Rectal smooth muscle tissue (tissue), 1 donor: Measurements from ENCODE around the gene PSAPL1.

Experiments
- H3K27ac ChIP-seq: one replicate; pipeline ENCODE4 v1.7.0; 2013; ENCODE audit warnings: low read depth, low read length, inconsistent platforms
- H3K27me3 ChIP-seq: one replicate; pipeline ENCODE4 v1.7.0; 2013; ENCODE audit warnings: low read length; ENCODE audit not compliant: control insufficient read depth, insufficient read depth
- H3K36me3 ChIP-seq: one replicate; pipeline ENCODE4 v1.7.0; 2013; ENCODE audit warnings: low read length; ENCODE audit not compliant: control insufficient read depth, insufficient read depth
- H3K4me1 ChIP-seq: one replicate; pipeline ENCODE4 v1.7.0; 2013; ENCODE audit warnings: low read length; ENCODE audit not compliant: control insufficient read depth, insufficient read depth
- H3K4me3 ChIP-seq: one replicate; pipeline ENCODE4 v1.7.0; 2013; ENCODE audit warnings: low read length
- H3K9ac ChIP-seq: one replicate; pipeline ENCODE4 v1.7.0; 2013; ENCODE audit warnings: low read length

PSAPL1 gene

GRCh38 chr4:7396186-7396910, 38.4 kb downstream of the PSAPL1 start:
- Histone ChIP-seq H3K9ac (no peak overlapping the region), H3K4me3 (no peak overlapping the region), H3K4me1 (peaks cover 4% of the 10 kb centered on the region), H3K27ac (no peak overlapping the region), H3K27me3 (no peaks in the 10 kb centered on the region), H3K36me3 (no peaks in the 10 kb centered on the region)

DNA sequence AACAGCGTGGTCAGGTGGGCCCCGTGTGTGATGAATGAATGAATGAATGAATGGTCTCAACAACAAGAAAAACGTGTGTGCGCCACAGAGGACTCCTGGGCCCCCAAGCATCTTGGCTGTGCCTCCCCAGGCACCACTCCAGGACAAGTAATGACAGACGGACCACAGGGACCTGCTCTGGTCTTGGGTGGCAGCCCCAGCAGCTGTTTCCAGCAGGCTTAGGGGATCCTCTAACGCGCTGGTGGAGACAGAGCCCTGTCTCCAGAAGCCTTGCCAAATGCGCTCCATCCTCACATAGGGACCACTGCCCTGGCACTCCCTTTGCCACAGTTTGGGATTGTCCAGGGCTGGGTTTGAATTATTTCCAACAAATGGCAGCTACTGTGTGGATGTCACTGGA, 39.1 kb downstream of the PSAPL1 start:
- H3K27me3 ChIP-seq, result no peaks in the 10 kb centered on the region
- peaks cover 4% of the 10 kb centered on the region for H3K4me1 ChIP-seq
- H3K4me3 ChIP-seq, result no peak overlapping the region
- H3K27ac ChIP-seq, result no peak overlapping the region
- no peak overlapping the region for H3K9ac ChIP-seq
- H3K36me3 ChIP-seq, result no peaks in the 10 kb centered on the region

GRCh38 chr4:7394681-7395451, 39.9 kb downstream of the PSAPL1 start:
- H3K27ac ChIP-seq, result no peak overlapping the region
- no peaks in the 10 kb centered on the region for H3K27me3 ChIP-seq
- H3K36me3 ChIP-seq, result no peaks in the 10 kb centered on the region
- peaks cover 4% of the 10 kb centered on the region for H3K4me1 ChIP-seq
- H3K9ac ChIP-seq, result no peak overlapping the region
- H3K4me3 ChIP-seq, result no peak overlapping the region

DNA sequence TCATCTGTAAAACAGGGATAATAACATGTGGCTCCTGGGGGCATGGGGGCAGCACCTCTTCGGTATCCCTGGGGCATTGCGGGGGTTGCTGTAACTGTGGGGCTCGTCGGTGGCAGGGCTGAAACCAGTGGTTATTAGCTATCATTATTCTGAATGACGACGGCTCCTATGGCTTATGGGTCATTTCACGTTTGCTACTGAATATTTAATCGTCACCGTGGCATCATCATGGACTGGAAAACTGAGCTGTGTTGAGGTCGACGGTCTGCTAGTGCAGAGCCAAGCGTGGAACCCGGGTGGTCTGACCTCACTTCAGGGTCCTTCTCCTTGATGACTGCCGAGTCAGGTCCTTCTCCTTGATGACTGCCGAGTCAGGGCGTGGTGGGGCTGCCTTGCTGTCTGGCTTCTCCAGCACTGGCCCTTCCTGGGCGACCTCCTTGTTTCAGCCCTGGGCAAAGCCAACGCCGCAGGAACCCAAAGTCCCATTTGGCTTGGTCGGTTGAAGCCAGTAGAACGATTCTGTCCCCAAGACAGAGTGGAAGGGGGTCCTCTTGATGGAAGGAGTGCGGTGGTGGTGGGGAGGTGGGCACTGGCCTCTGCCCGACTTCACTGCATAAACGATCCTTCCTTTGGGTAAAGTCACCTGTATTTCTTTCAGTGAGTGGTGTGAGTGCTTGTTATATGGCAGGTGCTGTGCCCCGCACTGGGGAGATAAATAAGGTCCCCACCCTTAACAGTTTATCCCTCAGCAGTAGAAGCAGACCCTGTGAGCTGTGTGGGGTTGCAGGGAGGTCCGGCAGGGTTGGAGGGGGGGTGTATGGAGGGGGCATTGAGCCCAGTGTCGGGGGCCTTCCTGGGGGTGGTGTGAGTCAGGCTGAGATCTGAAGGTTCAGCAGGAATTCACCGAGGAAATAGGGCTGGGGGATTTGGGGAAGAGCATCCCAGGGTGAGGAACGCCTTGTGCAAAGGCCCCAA, 40.8 kb downstream of the PSAPL1 start:
- H3K9ac ChIP-seq, result no peak overlapping the region
- no peak overlapping the region for H3K4me3 ChIP-seq
- H3K27me3 ChIP-seq, result no peaks in the 10 kb centered on the region
- H3K36me3 ChIP-seq, result no peaks in the 10 kb centered on the region
- no peak overlapping the region for H3K27ac ChIP-seq
- H3K4me1 ChIP-seq, result peaks cover 4% of the 10 kb centered on the region

DNA sequence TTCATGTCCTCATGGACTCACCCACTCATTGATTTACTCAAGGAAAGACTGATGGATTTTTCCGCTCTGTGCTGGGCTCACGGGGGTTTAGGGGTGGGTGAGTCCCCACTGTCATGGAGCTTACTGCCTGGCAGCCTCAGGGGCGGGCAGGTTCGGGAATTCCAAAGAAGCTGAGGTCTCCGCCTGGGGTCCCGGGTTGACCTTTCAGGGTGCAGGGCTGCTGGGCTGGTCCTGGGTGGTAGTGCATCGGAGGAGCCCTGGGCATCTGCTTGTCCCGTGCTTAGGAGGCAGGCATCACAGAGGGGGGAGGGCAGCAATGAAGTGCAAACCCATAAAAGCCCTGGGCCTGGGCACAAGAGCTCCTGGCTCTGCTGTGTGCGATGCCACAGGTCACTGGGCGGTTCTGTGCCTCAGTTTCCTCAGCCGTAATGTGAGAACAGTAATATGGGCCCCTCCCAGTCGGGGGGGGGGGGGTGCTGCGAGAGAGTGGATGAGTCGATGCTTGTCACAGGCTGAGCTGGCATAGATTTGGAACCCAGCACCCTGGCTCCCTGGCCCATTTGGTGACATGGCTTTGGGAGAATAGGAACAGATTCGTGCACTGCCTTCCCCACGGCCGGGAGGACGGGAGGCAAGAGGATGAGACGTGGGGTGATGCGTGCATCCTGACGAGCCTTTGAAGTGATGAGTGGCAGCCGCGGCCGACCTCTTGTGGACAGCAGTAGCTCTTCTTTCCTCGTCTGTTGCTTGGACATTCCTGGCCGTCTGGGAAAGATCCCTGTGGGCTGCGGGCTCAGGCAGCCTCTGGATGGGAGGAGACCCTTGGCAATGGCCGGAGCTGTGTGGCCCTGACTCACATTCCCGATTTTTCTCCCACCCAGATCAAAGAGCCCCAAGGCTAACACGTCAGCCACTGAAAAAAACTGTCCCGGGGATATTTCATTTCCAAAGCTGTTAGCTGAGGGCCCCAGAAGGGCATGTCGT, 42.0 kb downstream of the PSAPL1 start:
- no peaks in the 10 kb centered on the region for H3K27me3 ChIP-seq
- H3K27ac ChIP-seq, result no peak overlapping the region
- no peak overlapping the region for H3K4me3 ChIP-seq
- H3K36me3 ChIP-seq, result no peaks in the 10 kb centered on the region
- H3K9ac ChIP-seq, result no peak overlapping the region
- peaks cover 3% of the 10 kb centered on the region for H3K4me1 ChIP-seq

GRCh38 chr4:7391637-7392437, 42.9 kb downstream of the PSAPL1 start:
- Histone ChIP-seq H3K4me1 (no peaks in the 10 kb centered on the region), H3K27me3 (no peaks in the 10 kb centered on the region), H3K27ac (no peak overlapping the region), H3K4me3 (no peak overlapping the region), H3K36me3 (no peaks in the 10 kb centered on the region), H3K9ac (no peak overlapping the region)

- Histone ChIP-seq H3K4me1 (no peaks in the 10 kb centered on the region), H3K36me3 (no peaks in the 10 kb centered on the region), H3K4me3 (no peak overlapping the region), H3K9ac (no peak overlapping the region), H3K27me3 (no peaks in the 10 kb centered on the region), H3K27ac (no peak overlapping the region)
These were observed 43.7 kb downstream of the PSAPL1 start for GRCh38 chr4:7390906-7391636.

GRCh38 chr4:7390336-7390735, 44.4 kb downstream of the PSAPL1 start:
- Histone ChIP-seq H3K9ac (no peak overlapping the region), H3K36me3 (no peaks in the 10 kb centered on the region), H3K4me3 (no peak overlapping the region), H3K27me3 (no peaks in the 10 kb centered on the region), H3K4me1 (no peaks in the 10 kb centered on the region), H3K27ac (no peak overlapping the region)

GRCh38 chr4:7389719-7390118, 45.0 kb downstream of the PSAPL1 start:
- no peak overlapping the region for H3K9ac ChIP-seq
- H3K27me3 ChIP-seq, result no peaks in the 10 kb centered on the region
- H3K4me3 ChIP-seq, result no peak overlapping the region
- no peak overlapping the region for H3K27ac ChIP-seq
- no peaks in the 10 kb centered on the region for H3K36me3 ChIP-seq
- H3K4me1 ChIP-seq, result no peaks in the 10 kb centered on the region

DNA sequence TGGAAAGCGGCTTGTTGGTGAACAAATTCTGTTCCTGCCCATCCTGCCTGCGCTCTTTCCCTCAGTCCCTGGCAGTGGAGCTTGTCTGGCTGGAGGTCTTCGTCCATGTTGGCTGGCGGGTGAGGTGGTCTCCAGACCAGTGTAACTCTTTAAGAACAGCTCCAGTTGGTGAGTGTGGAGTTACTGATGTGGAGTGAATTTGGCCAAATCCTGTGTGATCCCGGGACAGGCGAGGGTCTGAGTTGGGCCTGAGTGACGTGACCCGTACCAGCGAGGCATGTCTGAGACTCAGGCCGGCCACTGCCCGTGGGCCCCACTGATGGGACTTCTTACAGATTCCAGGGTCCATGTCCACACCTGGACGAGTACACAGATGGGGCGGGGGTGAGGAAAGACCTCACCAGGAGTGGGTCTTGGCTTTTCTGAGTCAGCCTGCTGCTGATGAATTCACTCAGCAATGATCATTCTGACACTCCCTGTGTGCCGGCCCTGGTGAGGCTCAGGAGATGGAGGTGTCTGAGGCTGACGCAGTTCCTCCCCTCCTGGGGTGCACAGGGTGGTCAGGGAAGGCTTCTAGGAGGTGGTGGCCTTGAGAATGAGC, 45.5 kb downstream of the PSAPL1 start:
- Histone ChIP-seq H3K9ac (no peak overlapping the region), H3K27ac (no peak overlapping the region), H3K4me1 (no peaks in the 10 kb centered on the region), H3K4me3 (no peak overlapping the region), H3K36me3 (no peaks in the 10 kb centered on the region), H3K27me3 (no peaks in the 10 kb centered on the region)
